Caco-2 (cell line): ENCODE data around the gene DNAJC17. TPM values are rescaled to one million over a fixed set of nuclear protein-coding genes. Genes with fewer than 3 reads are reported as not detected.

Experiments
- BruUV-seq: library from RNA; stranded (reverse); fragments of 400-500 nt; replicated peaks from 2 replicates; lab custom pipeline; 2021; lab: Mats Ljungman, UMichigan
- CTCF ChIA-PET: fragments of 300-600 bp; sonication (Branson Sonifier 250); formaldehyde crosslinking; loops from one replicate; lab custom pipeline; 2022; ENCODE audit warnings: antibody characterized with exemption; lab: Charles Lee
- POLR2A ChIA-PET: fragments of 300-600 bp; sonication (Branson Sonifier 250); formaldehyde crosslinking; loops from one replicate; lab custom pipeline; 2022; ENCODE audit warnings: antibody characterized with exemption; lab: Charles Lee
- DNase-seq, 2 experiments: peaks; one replicate each; pipeline versions ENCODE4 v3.0.0 to v3.0.0-alpha.2; 2020 to 2022
- H3K27me3 ChIP-seq: replicated peaks from 2 replicates; pipeline ENCODE4 v1.6.0; 2011; ENCODE audit warnings: low read length; ENCODE audit not compliant: control insufficient read depth, insufficient read depth
- H3K36me3 ChIP-seq: 2 replicates; pipeline ENCODE4 v1.5.1; 2011; ENCODE audit warnings: low read length; ENCODE audit not compliant: control insufficient read depth, insufficient read depth
- H3K4me1 ChIP-seq: fragments of 250-450 bp; sonication (Bioruptor Pico); 2 replicates; pipeline ENCODE4 v1.5.1; 2020; ENCODE audit warnings: mild to moderate bottlenecking
- H3K4me3 ChIP-seq: 2 replicates; pipeline ENCODE4 v1.5.1; 2011; ENCODE audit warnings: low read depth, mild to moderate bottlenecking, control low read depth, low read length
- H3K9me3 ChIP-seq: fragments of 250-450 bp; sonication (Bioruptor Pico); 2 replicates; pipeline ENCODE4 v1.5.1; 2020; ENCODE audit warnings: mild to moderate bottlenecking, moderate library complexity
- H3K27ac Mint-ChIP-seq: one replicate; pipeline ENCODE4 v1.8.0; 2022; ENCODE audit warnings: mixed read lengths; ENCODE audit not compliant: unreplicated experiment
- H3K27me3 Mint-ChIP-seq: one replicate; pipeline ENCODE4 v1.8.0; 2022; ENCODE audit warnings: mixed read lengths; ENCODE audit not compliant: insufficient read depth, unreplicated experiment
- H3K36me3 Mint-ChIP-seq: one replicate; pipeline ENCODE4 v1.8.0; 2022; ENCODE audit warnings: mild to moderate bottlenecking, mixed read lengths; ENCODE audit not compliant: insufficient read depth, unreplicated experiment
- H3K4me1 Mint-ChIP-seq: one replicate; pipeline ENCODE4 v1.8.0; 2022; ENCODE audit warnings: low read depth, mixed read lengths; ENCODE audit not compliant: unreplicated experiment
- H3K4me3 Mint-ChIP-seq: one replicate; pipeline ENCODE4 v1.8.0; 2022; ENCODE audit warnings: mild to moderate bottlenecking, moderate library complexity, mixed read lengths; ENCODE audit not compliant: unreplicated experiment
- H3K9me3 Mint-ChIP-seq: one replicate; pipeline ENCODE4 v1.8.0; 2022; ENCODE audit warnings: mixed read lengths; ENCODE audit not compliant: unreplicated experiment
- CTCF ChIP-seq, 2 experiments: fragments of 200-600 bp in 1 of 2; IDR thresholded peaks; 1 replicate in 1 of 2; 2 replicates in 1 of 2; pipeline versions ENCODE4 v1.5.1 to v1.8.0; 2011 to 2022; ENCODE audit warnings: antibody characterized with exemption in 1 of 2, control low read depth in 1 of 2, inconsistent platforms in 1 of 2, low read depth in 1 of 2, low read length in 1 of 2, mild to moderate bottlenecking in 1 of 2, moderate library complexity in 1 of 2; ENCODE audit not compliant: insufficient read depth in 1 of 2, severe bottlenecking in 1 of 2, unreplicated experiment in 1 of 2
- intact Hi-C: fragments of 100-400 bp; cut with micrococcal nuclease; formaldehyde crosslinking; loops from one replicate; pipeline ENCODE4 v1.10.0; 2022; ENCODE audit not compliant: unreplicated experiment
- total RNA-seq: library from RNA; stranded (reverse); gene quantifications from 2 replicates; pipeline ENCODE4 v1.2.3, GENCODE V29; 2022

DNAJC17 gene
- total RNA-seq, 1 experiment from 2014 or later, result 30.1 TPM

DNA sequence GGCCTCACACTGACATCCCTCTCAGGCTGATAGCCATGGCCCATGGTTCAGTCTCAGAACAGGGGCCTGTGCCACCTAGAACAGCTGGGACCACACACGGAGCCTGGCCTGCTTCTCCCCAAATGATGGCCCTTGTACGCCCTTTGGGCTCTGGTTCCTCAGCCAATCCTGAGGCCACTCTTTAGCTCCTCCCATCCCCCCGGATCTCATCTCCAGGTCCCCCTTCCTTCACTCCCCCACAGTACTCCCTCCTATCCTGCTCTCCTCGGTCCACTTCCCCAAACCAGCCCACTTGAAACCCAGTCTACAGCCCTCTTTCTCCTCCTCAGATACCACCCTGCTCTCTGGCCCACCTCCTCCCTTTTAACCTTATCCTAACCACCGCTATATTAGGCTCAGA, 18.2 kb downstream of the DNAJC17 start:
- TF ChIP-seq CTCF (IDR thresholded peaks at IDR 0.05; ENCODE audit: insufficient read depth in 1 of 2, low read depth in 1 of 2, low read length in 1 of 2, severe bottlenecking in 1 of 2, unreplicated experiment in 1 of 2), result no peak
- ChIA-PET CTCF (interaction anchor here (2.2 kb wide), 1 partner anchor 103 kb away, joined by 6 read pairs; no protein-coding TSS in a partner anchor), POLR2A (no interaction called here)
- H3K27me3 ChIP-seq, result no peaks in the 10 kb centered on the region
- Mint-ChIP-seq H3K27me3 (no peaks in the 10 kb centered on the region), H3K4me3 (no peak overlapping the region), H3K9me3 (no peaks in the 10 kb centered on the region), H3K36me3 (no peaks in the 10 kb centered on the region), H3K4me1 (peaks cover 26% of the 10 kb centered on the region), H3K27ac (no peak overlapping the region)
- H3K4me3 ChIP-seq, result no peak overlapping the region
- peaks cover 25% of the 10 kb centered on the region for H3K4me1 ChIP-seq
- H3K36me3 ChIP-seq, result no peaks in the 10 kb centered on the region; the same call in 1 of the 2 replicates
- intact Hi-C loops, result loop anchor here (10.0 kb wide), 1 partner anchor 194 kb away; the partner anchor contains the start of gene KNL1
- H3K9me3 ChIP-seq, result no peaks in the 10 kb centered on the region
- no TSS peak for BruUV-seq
- no peak for DNase-seq

- BruUV-seq, result no TSS peak
- Mint-ChIP-seq H3K4me3 (no peak overlapping the region), H3K9me3 (no peaks in the 10 kb centered on the region), H3K27me3 (no peaks in the 10 kb centered on the region), H3K4me1 (peaks cover 17% of the 10 kb centered on the region), H3K27ac (no peak overlapping the region), H3K36me3 (no peaks in the 10 kb centered on the region)
- TF ChIP-seq CTCF (IDR thresholded peaks at IDR 0.05; ENCODE audit: insufficient read depth in 1 of 2, low read depth in 1 of 2, low read length in 1 of 2, severe bottlenecking in 1 of 2, unreplicated experiment in 1 of 2), result no peak
- H3K9me3 ChIP-seq, result no peaks in the 10 kb centered on the region
- POLR2A ChIA-PET, result interaction anchor here (1.0 to 1.2 kb wide), 2 partner anchors 69 to 866 kb away, joined by 3 to 4 read pairs; no protein-coding TSS in a partner anchor
- no peaks in the 10 kb centered on the region for H3K27me3 ChIP-seq
- no peak for DNase-seq
- no peak overlapping the region for H3K4me3 ChIP-seq
- H3K4me1 ChIP-seq, result peaks cover 14% of the 10 kb centered on the region
- CTCF ChIA-PET, result interaction anchor here (0.6 to 2.2 kb wide), 4 partner anchors 9 to 104 kb away, joined by 3 to 6 read pairs (median 4); partner anchors contain the start of gene RHOV
- H3K36me3 ChIP-seq, result no peaks in the 10 kb centered on the region; the same call in 1 of the 2 replicates
- intact Hi-C loops, result loop anchor here (10.0 kb wide), 1 partner anchor 193 kb away; the partner anchor contains the start of gene KNL1
These were observed 19.3 kb downstream of the DNAJC17 start for GRCh38 chr15:40787991-40788390.

- intact Hi-C loops, result loop anchor here (10.0 kb wide), 1 partner anchor 193 kb away; the partner anchor contains the start of gene KNL1
These were observed 19.9 kb downstream of the DNAJC17 start for GRCh38 chr15:40787344-40787841.

More at GRCh38 chr15:40787344-40787841, 19.9 kb downstream of the DNAJC17 start:
- CTCF ChIA-PET, result interaction anchor here (0.5 to 2.2 kb wide), 6 partner anchors 9 to 140 kb away, joined by 3 to 6 read pairs (median 3); partner anchors contain the start of gene RHOV
- no TSS peak for BruUV-seq
- POLR2A ChIA-PET, result interaction anchor here (1.0 to 1.2 kb wide), 2 partner anchors 70 to 865 kb away, joined by 3 to 4 read pairs; no protein-coding TSS in a partner anchor
- H3K9me3 ChIP-seq, result no peaks in the 10 kb centered on the region
- Mint-ChIP-seq H3K27ac (no peak overlapping the region), H3K4me3 (no peak overlapping the region), H3K4me1 (peaks cover 15% of the 10 kb centered on the region), H3K9me3 (no peaks in the 10 kb centered on the region), H3K36me3 (no peaks in the 10 kb centered on the region), H3K27me3 (no peaks in the 10 kb centered on the region)
- no peak for DNase-seq
- no peaks in the 10 kb centered on the region; the same call in 1 of the 2 replicates for H3K36me3 ChIP-seq
- peaks cover 14% of the 10 kb centered on the region for H3K4me1 ChIP-seq
- H3K4me3 ChIP-seq, result no peak overlapping the region
- TF ChIP-seq CTCF (IDR thresholded peaks at IDR 0.05; ENCODE audit: insufficient read depth in 1 of 2, low read depth in 1 of 2, low read length in 1 of 2, severe bottlenecking in 1 of 2, unreplicated experiment in 1 of 2), result no peak
- H3K27me3 ChIP-seq, result no peaks in the 10 kb centered on the region
